Right atrium auricular region (tissue), 2 donors: ENCODE results near the gene PRDX2. TPM values are rescaled to one million over a fixed set of nuclear protein-coding genes. Genes with fewer than 3 reads are reported as not detected.

Experiments
- DNase-seq: peaks from one replicate; pipeline ENCODE4 v3.0.0-alpha.2; 2019; ENCODE audit warnings: low spot score
- H3K27ac ChIP-seq, 2 donors: fragments of 200-600 bp; sonication (generic); 1 replicate in 1 of 2; 2 replicates in 1 of 2; pipeline ENCODE4 v1.5.1; 2016 to 2019
- H3K27me3 ChIP-seq, 2 donors: fragments of 200-600 bp; sonication (generic); one replicate each; pipeline versions ENCODE4 v1.5.1 to v1.6.0; 2017 to 2019
- H3K36me3 ChIP-seq: fragments of 200-600 bp; sonication (generic); one replicate; pipeline ENCODE4 v1.5.1; 2016
- H3K4me1 ChIP-seq, 2 donors: fragments of 200-600 bp; sonication (generic); one replicate each; pipeline versions ENCODE4 v1.5.1 to v1.6.0; 2017 to 2019
- H3K4me3 ChIP-seq, 2 donors: fragments of 200-600 bp; sonication (generic); 1 replicate in 1 of 2; 2 replicates in 1 of 2; pipeline ENCODE4 v1.5.1; 2017 to 2019; ENCODE audit warnings: mild to moderate bottlenecking in 1 of 2, moderate library complexity in 1 of 2
- H3K9me3 ChIP-seq, 2 donors: fragments of 200-600 bp; sonication (generic); one replicate each; pipeline ENCODE4 v1.5.1; 2019
- CTCF ChIP-seq, 2 donors: fragments of 200-600 bp; sonication (generic); IDR thresholded peaks; one replicate each; pipeline ENCODE4 v1.5.1; 2019; ENCODE audit warnings: antibody characterized with exemption in 2 of 2
- total RNA-seq, 2 donors: library from RNA; depleted of rRNA; stranded (reverse); fragments of >200 nt; gene quantifications; one replicate each; pipeline ENCODE4 v1.1.0, GENCODE V29; 2016

PRDX2 gene
- total RNA-seq, 2 donors from 2014 or later, result 702 to 859 TPM

DNA sequence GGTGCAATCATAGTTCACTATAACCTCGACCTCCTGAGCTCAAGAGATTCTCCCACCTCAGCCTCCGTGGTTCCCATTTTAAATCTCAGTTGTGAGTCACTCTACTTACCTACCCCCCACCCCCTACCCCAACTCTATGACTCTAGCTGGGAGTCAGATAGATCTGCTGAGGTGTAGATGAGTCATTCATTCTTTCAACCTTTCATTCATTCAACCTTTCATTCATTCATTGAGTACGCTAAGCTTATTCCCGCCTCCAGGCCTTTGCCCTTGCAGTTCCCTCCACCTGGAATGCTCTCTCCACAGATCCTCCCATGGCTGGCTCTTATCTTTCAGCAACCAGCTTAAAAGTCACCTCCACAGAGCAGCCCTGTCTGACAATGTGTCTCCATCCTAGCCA lies 35.6 kb upstream of the PRDX2 start:
- TF ChIP-seq CTCF (IDR thresholded peaks at IDR 0.05), result no peak
- no peak for DNase-seq
- Histone ChIP-seq H3K27ac (no peak overlapping the region), H3K4me3 (no peak overlapping the region), H3K4me1 (peaks cover 0 to 49% of the 10 kb centered on the region in 2 donors), H3K36me3 (no peaks in the 10 kb centered on the region), H3K9me3 (no peaks in the 10 kb centered on the region), H3K27me3 (peaks cover 52 to 76% of the 10 kb centered on the region in 2 donors)

DNA sequence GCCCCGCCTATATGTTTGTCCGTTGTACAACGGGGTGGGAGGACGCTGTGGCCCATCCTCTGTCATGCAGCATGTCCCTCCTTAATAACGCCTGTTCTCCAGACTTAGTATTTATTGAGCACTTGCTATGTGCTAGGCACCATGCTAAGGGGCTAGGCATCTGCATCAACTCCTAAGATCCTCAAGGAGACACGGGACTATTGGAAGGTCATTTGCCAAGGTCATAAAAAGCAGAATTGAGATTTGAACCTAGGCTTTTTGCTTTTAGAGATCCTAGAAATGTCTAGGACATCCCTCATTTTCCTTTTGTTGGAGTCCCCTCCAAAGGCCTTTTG lies 34.9 kb upstream of the PRDX2 start:
- Histone ChIP-seq H3K9me3 (no peaks in the 10 kb centered on the region), H3K4me1 (peaks cover 0 to 49% of the 10 kb centered on the region in 2 donors), H3K27me3 (peaks cover 53 to 70% of the 10 kb centered on the region in 2 donors), H3K4me3 (no peak overlapping the region), H3K27ac (no peak overlapping the region), H3K36me3 (no peaks in the 10 kb centered on the region)
- DNase-seq, result no peak
- no peak for TF ChIP-seq CTCF (IDR thresholded peaks at IDR 0.05)

GRCh38 chr19:12834976-12835757 lies 33.6 kb upstream of the PRDX2 start:
- Histone ChIP-seq H3K4me3 (no peak overlapping the region), H3K36me3 (no peaks in the 10 kb centered on the region), H3K27ac (no peak overlapping the region), H3K9me3 (no peaks in the 10 kb centered on the region), H3K4me1 (peaks cover 0 to 39% of the 10 kb centered on the region in 2 donors), H3K27me3 (peaks cover 45 to 63% of the 10 kb centered on the region in 2 donors)
- TF ChIP-seq CTCF (IDR thresholded peaks at IDR 0.05), result no peak
- DNase-seq, result no peak

DNA sequence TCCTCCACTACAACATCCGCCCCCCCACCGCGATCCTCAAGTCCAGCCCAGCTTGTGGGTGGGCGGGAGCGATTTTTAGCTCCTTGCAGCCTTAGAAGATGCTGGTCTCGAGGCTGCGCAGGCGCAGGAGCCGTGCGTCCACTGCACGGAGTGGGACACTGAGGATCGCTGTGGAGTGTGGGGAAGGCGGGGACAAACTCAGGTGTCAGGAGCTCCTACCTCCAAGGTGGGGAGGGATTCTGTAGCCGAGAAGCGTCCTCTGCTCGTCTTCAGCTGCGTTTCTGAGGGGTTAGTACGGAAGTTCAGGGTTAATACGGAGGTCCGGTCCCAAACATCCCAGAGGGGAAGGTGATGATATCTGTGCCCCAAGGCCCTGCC lies 33.0 kb upstream of the PRDX2 start, which contains the start of gene RTBDN:
Gene RTBDN (minus strand): TSS at position 14 of the 378 bp plus-strand sequence. CDS start 4,600 bp downstream, outside the sequence.
- H3K4me3 ChIP-seq, result peak within 1 kb of the TSS; percentile 15 to 51
- TF ChIP-seq CTCF (IDR thresholded peaks at IDR 0.05), result no peak
- H3K27me3 ChIP-seq, result peaks cover 42 to 63% of the 10 kb centered on the region in 2 donors
- DNase-seq, result no peak
- H3K27ac ChIP-seq, result no peak within 1 kb of the TSS
- no peaks in the 10 kb centered on the region for H3K9me3 ChIP-seq
- peaks cover 0 to 39% of the 10 kb centered on the region in 2 donors for H3K4me1 ChIP-seq
- no peaks in the 10 kb centered on the region for H3K36me3 ChIP-seq

GRCh38 chr19:12833738-12834565 lies 32.4 kb upstream of the PRDX2 start:
- TF ChIP-seq CTCF (IDR thresholded peaks at IDR 0.05), result no peak
- H3K27ac ChIP-seq, result no peak overlapping the region
- H3K27me3 ChIP-seq, result peaks cover 37 to 58% of the 10 kb centered on the region in 2 donors
- H3K4me1 ChIP-seq, result peaks cover 0 to 39% of the 10 kb centered on the region in 2 donors
- H3K4me3 ChIP-seq, result peak overlapping the region; percentile 15 to 51
- DNase-seq, result no peak
- no peaks in the 10 kb centered on the region for H3K36me3 ChIP-seq
- H3K9me3 ChIP-seq, result no peaks in the 10 kb centered on the region
